HG03575 (cell line): ENCODE data around the gene CDH3.

Experiments
- ATAC-seq: cut with Tn5 transposase; IDR thresholded peaks from one replicate; pipeline ENCODE4 v1.9.1; 2021; ENCODE audit not compliant: unreplicated experiment, insufficient number of reproducible peaks, low FRiP score; ENCODE audit errors: extremely low read depth

Gene CDH3

GRCh38 chr16:68731637-68732036 is 86.5 kb downstream of the CDH3 start:
- no peak for ATAC-seq

GRCh38 chr16:68732042-68732680 is 87.1 kb downstream of the CDH3 start:
- no peak for ATAC-seq

- ATAC-seq: no peak
These were observed 87.8 kb downstream of the CDH3 start for GRCh38 chr16:68732741-68733399.

DNA sequence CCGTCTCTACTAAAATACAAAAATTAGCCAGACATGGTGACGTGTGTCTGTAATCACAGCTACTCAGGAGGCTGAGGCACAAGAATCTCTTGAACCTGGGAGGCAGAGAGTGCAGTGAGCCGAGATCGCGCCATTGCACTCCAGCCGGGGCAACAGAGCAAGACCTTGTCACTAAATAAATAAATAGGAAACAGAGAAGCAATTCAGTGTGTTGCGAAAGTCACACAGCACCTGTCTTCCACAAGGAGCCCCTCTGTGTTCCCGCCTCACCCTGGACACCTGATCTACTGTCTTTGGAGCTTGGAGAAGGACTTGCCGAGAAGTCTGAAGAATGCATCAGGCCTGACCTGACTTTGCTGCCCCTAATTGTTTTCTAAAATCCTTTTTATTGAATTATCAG is 88.5 kb downstream of the CDH3 start:
- no peak for ATAC-seq

- ATAC-seq: no peak
These were observed 89.7 kb downstream of the CDH3 start for GRCh38 chr16:68734782-68735181.

DNA sequence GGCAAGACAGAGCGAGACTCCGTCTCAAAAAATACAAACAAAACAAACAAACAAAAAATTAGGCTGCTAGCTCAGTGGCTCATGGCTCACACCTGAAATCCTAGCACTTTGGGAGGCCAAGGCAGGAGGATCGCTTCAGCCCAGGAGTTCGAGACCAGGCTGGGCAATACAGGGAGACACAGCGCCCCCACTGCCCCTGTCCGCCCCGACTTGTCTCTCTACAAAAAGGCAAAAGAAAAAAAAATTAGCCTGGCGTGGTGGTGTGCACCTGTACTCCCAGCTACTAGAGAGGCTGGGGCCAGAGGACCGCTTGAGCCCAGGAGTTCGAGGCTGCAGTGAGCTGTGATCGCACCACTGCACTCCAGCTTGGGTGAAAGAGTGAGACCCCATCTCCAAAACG is 91.5 kb downstream of the CDH3 start:
- no peak for ATAC-seq

- ATAC-seq: no peak
These were observed 92.1 kb downstream of the CDH3 start, which contains the start of gene CDH1 for GRCh38 chr16:68737046-68737729. TSS of gene CDH1 (plus strand) at chr16:68737292. CDS start at chr16:68737416, 124 bp downstream.

GRCh38 chr16:68737730-68738629 is 92.9 kb downstream of the CDH3 start:
- ATAC-seq: no peak

DNA sequence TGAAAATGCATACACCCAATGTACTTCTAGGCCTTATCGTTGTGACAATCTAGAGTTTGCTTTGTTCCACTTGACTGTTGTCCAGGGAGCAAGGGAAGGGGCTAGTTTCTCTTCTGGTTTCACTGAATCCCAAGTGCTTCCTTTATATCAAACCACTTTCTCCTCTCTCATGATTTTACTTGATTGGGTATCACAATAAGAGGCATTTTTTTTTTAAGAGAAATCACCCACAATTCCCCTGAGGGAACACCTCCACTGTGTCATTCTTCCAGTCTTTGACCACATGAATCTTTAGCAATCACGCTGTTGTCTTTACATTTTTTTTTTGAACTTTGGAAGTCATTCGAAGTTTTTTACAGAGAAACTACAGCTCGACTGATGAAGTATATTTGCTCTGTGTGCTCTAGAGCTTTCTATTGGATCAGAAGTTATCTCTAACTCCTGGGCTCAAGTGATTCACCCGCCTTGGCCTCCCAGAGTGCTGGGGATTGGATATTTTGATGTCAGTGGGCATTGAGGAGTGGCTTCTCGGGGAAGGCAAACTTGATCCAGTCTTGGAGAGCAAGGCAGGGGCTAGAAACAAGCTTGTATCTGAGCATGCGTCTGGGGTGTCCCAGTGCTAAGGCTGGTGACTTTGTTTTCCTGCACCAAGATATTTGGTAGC is 95.0 kb downstream of the CDH3 start:
- ATAC-seq: no peak

- no peak for ATAC-seq
These were observed 95.7 kb downstream of the CDH3 start for GRCh38 chr16:68740628-68741346.

DNA sequence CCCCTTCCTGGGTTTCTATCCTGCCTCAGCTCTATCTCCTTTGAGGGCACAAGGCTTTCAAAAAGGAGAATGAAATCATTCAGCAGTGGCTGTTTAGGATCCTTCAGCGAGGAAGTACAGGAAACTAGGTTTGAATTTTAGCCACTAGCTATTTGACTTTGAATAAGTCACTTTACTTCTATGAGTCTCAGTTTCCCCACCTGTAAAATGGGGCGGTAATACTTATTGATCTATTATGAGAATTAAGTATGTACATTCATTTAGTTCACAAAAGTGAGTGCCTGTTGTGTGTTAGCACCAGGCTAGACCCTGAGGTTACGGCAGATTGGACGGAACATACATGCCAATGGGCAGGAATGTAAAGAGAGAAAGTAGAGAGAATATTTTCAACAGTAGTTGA is 98.6 kb downstream of the CDH3 start:
- ATAC-seq: no peak

- no peak for ATAC-seq
These were observed 99.7 kb downstream of the CDH3 start for GRCh38 chr16:68744744-68745280.

GRCh38 chr16:68746951-68747350 is 101.8 kb downstream of the CDH3 start:
- no peak for ATAC-seq

GRCh38 chr16:68749432-68749831 is 104.3 kb downstream of the CDH3 start:
- no peak for ATAC-seq
